SH-SY5Y (cell line): ENCODE data around the gene IRF8.

Source experiments
- GATA2 ChIP-seq: IDR thresholded peaks from 2 replicates; pipeline ENCODE4 v1.6.1; 2011; ENCODE audit warnings: mild to moderate bottlenecking, low read depth, low read length
- GATA3 ChIP-seq: IDR thresholded peaks from 2 replicates; pipeline ENCODE4 v1.6.1; 2011; ENCODE audit warnings: low read depth, mild to moderate bottlenecking, low read length, moderate library complexity

DNA sequence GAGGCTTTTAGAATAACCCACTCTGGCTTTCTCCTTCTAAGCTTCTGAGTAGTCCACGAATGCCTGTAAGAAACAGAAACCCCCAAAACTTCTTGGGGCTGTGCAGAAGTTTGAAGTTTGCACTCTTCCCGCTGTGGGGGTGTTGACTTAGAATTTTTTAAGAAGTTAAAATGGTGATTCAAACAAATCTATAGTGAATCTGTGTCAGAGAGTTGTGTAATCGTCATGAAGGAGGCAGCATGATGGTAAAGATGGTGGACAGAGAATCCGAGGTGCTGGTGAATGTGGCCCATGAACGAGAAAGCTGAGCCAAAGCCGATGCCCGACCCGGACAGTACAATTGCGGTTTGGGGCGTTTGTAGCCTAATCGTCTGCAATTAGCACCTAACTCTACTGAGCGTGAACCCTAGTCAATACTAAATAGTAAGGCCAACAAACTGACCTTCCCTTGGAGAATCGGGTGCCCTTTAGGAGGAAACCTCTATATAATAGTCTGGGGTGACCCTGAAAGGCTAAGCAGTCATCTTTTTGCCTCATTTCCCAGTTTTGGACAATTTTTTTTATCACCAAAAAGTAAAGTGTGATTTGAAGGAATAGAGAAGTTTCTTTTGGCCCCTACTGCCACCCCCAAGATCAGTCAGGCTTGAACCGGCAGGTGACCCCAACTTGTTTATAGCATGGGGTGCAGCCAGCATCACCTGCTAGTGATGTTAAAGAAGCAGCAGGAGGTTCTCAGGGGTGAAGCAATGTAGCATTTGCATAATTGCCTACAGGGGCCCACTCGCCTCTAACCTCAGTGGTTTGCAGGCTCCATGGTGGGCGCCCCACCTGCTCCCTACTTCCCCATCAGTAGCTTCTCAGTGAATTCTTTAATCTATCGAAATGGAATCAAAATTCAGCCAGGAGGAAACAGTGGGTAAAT, 11.2 kb downstream of the IRF8 start:
- TF ChIP-seq GATA2 (no peak), GATA3 (no peak)
